Umbilical cord (tissue), 2 donors: Measurements from ENCODE around the gene MYO5B. TPM values are rescaled to one million over a fixed set of nuclear protein-coding genes. Genes with fewer than 3 reads are reported as not detected.
"Not testable (repeated sequence)": the region's sequence is repeated elsewhere in the genome, so short reads cannot be mapped to it uniquely, and the experiment has no call there.

Experiments used
- DNase-seq: peaks from one replicate; pipeline ENCODE4 v3.0.0-alpha.2; 2015; ENCODE audit warnings: low spot score
- total RNA-seq: library from RNA; depleted of rRNA; stranded (reverse); fragments of >200 nt; gene quantifications from one replicate; pipeline ENCODE4 v1.2.3, GENCODE V29; 2014; ENCODE audit warnings: low replicate concordance; ENCODE audit not compliant: insufficient read depth

The MYO5B gene
- 7.0 TPM for total RNA-seq

DNA sequence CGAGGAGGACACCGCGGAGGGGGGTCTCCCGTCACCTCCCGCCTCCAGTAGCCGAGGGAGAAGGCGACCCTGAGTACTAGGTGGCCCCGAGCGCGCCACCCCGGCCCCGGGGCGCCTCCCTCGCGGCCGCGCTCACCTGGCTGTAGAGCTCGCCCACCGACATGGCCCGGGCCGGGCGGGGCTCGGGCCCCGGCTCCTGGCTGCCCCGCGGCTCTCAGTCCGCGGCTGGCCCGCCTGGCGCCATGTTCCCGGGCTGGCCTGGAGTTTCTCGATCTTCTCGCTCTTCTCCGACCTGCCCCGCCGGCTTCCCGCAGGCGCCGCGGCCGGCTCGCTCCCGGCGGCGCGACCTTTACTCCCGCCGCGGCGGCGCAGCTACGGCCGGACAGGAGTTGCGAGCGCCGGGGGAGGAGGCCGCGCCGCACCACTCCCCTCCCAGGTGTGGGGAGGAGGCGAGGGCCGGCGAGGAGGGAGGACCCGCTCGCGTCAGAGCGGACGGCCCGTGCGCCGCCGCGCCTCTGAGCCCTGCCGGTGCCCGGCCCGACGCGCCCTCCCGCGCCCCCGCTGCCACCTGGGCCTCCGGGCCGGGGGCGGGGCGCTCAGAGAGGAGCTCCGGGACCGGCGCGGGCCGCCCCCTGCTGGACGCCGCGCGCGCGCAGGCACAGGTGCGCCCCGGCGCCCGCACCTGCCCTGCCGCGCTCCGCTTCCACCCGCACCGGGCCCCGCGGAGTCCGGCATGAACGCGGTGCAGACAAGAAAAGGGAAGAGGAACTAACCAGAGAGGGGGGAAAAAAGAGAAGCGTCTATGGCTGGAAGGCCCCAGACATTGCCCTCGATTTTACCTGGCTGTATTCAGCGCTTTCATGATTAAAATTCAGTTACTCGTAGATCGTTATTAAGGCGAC, at the start of gene MYO5B:
TSS of gene MYO5B (minus strand) at position 517 of the 902 bp plus-strand sequence. CDS start at position 163, 354 bp downstream.
- DNase-seq, result peak; percentile 34

GRCh38 chr18:50241768-50242167, 46.8 kb upstream of the MYO5B start:
- DNase-seq, result not testable (repeated sequence)

GRCh38 chr18:50240080-50240563, 45.2 kb upstream of the MYO5B start:
- no peak for DNase-seq

GRCh38 chr18:50232419-50232818, 37.5 kb upstream of the MYO5B start:
- no peak for DNase-seq

DNA sequence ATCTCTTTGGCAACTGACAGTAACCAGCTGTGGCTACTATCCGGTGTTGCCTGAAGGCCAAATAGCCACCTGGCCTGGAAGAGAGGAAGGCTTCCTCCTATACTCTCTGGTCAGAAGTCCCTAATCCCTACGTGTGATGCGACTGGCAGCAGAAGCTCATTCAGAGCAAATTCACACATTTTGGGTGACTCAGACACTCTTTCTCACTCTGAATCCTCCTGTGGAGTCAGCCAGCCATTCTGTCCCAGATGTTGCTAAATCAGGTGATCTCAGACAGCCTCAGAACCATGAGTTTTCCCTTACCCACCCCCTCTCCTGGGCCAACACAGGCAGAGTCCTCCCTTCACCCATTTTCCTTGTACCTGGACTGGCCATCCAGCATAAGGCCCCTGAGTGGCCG, 36.7 kb upstream of the MYO5B start:
- no peak for DNase-seq

GRCh38 chr18:50220249-50220648, 25.3 kb upstream of the MYO5B start:
- not testable (repeated sequence) for DNase-seq

- DNase-seq, result no peak
These were observed 23.7 kb upstream of the MYO5B start for GRCh38 chr18:50218432-50219197.

DNA sequence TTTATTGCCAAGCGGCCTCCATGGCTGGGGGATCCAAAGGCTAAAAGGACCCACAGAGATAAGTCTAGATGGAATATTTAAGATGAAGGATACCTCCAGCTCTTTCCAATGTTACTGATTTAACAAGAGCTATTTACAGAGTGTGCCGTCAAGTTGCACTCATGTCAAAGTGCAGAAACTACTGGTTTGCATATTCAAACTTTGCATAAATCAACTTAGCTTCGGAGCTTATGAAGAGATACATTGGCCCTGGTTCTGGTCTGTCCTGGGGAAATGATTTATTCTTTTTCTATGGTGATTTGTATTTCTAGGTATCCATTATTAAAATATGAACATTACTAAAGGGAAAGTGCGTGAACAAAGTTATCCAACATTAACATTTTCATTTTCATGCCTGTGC, 14.4 kb upstream of the MYO5B start:
- no peak for DNase-seq

DNA sequence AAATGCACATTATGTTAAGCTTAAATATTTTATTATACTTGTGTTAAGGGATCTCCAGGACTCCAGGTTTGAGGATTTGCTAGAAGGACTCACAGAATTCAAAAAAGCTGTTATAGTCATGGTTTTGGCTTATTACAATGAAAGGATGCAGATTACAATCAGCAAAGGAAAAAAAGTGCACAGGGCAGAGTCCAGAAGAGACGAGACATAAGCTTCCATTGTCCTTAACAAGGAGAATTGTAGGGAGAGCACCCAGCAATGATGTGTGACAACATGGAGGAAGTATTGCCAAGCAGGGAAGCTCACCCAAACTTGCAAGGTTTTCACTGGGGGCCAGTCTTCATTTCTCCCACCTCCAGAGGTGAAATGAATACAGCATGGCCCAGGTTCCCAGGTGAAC, 12.8 kb upstream of the MYO5B start:
- no peak for DNase-seq

DNA sequence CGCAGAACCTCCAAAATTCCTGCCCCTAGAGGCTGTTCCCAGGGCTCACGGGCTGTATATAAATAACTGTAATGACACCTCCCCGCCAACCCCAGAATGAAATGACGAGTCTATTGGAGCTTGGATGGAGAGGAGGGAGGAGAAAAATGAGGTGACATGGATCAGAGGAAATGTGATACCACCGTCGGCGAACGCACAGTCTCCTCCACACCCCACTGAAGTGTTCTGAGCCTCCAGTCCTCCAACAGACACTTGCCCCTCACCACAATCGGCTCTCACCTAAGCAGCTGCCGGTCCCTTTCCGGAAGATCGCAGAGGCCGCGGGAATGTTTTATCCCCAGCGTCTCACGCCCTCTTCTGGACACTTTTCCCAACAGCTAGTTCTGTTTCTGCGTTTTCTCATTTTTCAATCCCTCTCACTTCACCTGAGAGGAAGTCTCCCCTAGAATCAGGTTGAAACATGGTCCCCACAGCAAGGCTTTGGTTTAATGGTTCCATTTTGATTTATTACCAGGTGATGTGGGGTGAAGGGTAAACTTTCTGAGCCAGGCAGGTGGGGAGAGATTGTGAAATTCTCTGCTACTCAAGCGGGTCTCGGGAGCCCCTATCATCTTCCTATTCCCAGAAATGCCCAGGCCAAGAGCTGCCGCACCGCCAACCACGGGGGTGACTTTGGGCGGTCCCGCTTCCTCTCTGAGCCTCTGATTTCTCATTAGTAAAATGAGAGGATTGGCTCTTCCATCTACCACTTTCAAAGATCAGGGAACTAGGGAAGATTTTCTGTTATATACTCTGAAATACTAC, 9.1 kb upstream of the MYO5B start:
- peak; percentile 41 for DNase-seq

DNA sequence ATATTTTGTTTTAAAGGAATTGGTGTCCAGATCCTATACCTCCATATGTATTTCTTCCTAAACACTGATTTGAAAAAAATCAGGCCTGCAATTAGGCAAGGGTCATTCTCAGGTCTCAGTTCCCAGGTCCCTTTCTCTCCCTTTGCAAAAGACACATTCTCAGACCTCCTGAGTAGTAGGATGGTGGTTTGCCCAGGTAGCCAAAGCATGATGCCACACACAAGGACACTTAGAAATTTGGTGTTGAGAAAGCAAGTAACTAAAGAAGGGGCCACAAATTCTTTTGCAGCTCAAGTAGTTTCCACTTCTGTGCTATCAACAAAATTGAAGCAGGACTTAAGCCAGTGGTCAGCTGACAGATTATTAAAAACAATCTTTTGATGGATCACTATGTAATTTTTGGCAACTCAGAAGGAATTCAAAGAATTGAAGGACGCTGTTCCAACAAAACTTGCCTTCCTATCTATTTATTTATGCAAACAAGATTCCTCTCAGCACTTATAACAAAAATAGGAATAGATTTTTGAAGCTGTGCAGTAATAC, 6.6 kb upstream of the MYO5B start:
- DNase-seq, result no peak

- no peak for DNase-seq
These were observed 5.0 kb upstream of the MYO5B start for GRCh38 chr18:50199921-50200320.

DNA sequence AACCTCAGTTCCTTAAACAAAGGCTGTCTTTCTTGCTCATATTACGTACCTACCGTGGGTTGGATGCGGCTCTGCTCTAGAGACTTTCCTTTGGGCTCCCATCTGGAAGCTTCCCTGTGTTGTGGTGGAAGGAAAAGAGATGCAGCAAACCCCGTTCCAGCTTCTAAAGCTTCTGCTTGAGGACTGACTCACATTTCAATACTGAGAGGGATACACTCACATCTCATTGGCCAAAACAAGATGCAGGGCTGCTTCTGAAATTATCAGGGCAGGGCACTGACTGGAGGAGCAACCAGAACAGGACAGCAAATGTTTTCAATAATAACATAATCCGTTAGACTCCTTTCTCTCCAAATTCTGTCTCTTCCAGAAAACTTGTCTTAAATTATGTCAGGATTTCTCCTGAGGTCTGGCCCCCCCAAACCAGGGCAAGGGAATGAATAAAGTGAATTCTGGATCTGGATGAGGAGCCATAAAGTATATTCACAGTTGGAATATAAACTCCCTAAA, 4.5 kb upstream of the MYO5B start:
- DNase-seq, result peak; percentile 64

- no peak for DNase-seq
These were observed 1.3 kb upstream of the MYO5B start for GRCh38 chr18:50196261-50196660.

DNA sequence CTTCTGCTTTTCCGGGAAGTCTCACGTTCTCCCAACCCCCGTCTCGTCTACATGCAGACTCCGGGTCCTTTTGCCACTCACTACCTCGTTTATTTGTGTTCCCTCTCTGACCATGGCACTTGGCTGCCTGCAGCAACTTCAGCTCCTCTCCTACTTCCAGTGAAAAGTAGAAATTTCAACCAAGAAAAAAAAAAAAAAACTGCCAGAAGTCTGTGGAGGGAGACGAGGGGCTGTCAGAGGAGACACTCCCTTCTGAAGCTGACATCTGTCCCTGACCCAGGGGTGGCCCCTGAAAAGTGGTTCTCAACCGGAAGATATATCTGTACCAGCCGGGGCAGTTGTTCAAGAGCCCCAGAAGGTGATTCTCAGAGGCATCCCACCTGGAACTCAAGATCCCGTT, 742 bp upstream of the MYO5B start:
- no peak for DNase-seq

DNA sequence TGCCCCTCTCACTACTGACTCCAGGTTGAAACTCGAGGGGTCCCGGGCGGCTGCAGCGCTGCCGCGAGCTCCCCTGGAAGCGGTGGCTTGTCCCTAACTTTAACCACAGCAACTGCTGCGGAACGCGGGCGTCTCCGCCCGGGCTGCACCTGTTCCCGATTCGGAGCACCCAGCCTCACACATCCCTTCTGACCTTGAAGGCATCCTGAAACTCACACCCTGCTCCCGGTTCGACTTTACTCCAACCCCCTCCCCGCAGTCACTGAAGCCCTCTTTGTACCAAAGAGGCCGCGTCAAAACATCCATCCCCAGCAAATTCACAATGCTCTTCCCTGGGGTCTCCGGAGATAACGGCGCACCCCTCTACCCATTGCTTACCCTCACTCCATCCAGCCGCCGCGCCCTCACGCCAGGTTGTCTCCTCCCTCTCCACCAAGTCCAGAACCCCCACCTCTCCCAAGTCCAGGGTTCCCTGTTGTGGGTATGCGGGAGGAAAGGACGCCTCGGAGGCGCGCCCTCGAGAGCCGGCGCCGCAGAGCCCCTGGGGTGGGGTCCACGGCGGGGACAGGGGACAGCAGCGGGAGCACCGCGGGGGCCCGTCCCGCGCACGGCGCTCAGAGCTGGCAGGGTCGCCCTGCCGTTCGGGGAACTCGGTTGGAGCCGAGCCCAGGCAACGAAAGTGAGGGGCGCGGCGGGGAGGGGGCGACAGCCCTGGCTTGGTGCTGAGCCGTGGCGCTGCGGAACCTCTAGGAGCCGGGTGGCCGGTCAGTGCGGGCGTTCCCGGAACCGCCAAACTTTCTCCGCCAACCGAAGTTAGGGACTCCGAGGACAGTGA, 934 bp downstream of the MYO5B start:
- no peak for DNase-seq

- DNase-seq, result no peak
These were observed 1.8 kb downstream of the MYO5B start for GRCh38 chr18:50192995-50193795.

DNA sequence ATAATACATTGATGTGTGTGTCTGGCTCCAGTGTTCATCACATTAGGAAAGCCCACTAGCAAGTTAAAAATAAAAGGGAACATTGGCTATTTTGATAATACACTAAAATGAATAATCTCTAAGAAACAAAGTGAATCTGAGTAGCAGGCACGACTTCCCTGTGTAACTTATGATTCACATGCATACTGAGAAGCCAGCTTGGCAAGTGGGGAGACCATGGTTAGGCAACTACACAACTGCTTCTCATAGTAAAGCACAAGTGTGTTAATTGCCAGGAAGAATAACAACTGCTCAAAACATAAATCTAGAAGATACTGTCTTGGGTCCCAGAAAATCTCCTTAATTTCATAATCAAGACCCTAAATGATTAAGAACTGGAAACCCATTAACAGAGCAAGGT, 4.0 kb downstream of the MYO5B start:
- DNase-seq, result no peak

DNA sequence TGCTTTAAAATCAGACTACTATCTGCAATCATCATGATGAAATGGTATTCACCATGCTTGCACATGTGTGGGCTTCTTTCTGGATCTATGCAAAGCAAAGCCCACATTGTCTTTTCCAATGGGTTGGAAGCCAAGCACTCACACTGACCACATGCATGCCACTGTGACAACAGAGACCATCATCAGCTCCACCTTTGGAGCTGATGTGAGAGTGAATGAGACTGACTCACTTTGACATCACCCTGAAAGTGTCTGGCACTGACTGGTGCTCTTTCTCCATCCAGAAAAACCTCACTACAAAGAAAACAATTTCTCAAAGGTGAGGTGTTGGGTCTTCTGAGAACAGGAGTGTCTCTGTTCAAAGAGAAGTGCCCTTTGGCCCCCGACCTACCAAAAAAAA, 4.7 kb downstream of the MYO5B start:
- DNase-seq, result no peak
